Muscle of arm (tissue), 14 donors: Measurements from ENCODE around the gene MBL2. TPM values are rescaled to one million over a fixed set of nuclear protein-coding genes. Genes with fewer than 3 reads are reported as not detected.
A peak's percentile ranks its signal among the peaks of the same experiment; 100 is the strongest.

ENCODE experiments used
- DNase-seq: peaks from one replicate; pipeline ENCODE4 v3.0.0-alpha.2; 2013
- long read RNA-seq, 11 donors: transcript quantifications; one replicate each; lab custom pipeline, GENCODE V29; 2026
- polyA plus RNA-seq, 12 donors: library from polyadenylated mRNA; unstranded; fragments of 120-200 nt; gene quantifications; one replicate each; pipeline ENCODE4 v1.2.1, GENCODE V29; 2013; ENCODE audit not compliant: insufficient read length in 12 of 12

The MBL2 gene
- under 1 TPM in 1 of 12 donors, not detected in 11; 0.18 TPM for polyA plus RNA-seq
- long read RNA-seq, donor 1 = 0 reads
- long read RNA-seq, donor 2 = 0 reads
- long read RNA-seq, donor 3 = 0 reads
- long read RNA-seq, donor 4 = 0 reads
- long read RNA-seq, donor 5 = 0 reads
- long read RNA-seq, donor 6 = 0 reads
- long read RNA-seq, donor 7 = 0 reads
- long read RNA-seq, donor 8 = 0 reads
- long read RNA-seq, donor 9 = 0 reads
- long read RNA-seq, donor 10 = 0 reads
- long read RNA-seq, donor 11 = 0 reads

DNA sequence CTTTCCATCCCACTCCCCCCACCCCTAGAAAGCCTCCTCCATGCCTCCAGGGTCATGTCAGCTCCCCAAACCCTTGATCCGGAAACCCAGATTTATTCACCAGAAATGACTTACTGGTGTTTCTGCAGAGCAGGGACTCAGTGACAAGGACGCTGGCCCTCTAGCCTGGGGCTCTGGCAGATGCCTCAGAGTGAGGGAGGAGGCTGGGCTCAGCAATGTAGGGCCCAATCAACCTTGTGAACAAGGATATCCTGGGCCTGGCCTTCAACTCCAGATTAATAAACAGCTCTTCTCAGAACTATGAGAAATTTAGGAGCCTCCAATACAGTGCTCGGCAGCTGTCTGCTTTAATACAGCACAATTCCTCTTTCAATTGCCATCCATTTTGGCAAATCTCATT is at the start of gene MBL2:
MBL2 (minus strand) TSS at position 162 of the 400 bp plus-strand sequence. CDS start 1,149 bp downstream, outside the sequence.
- no peak for DNase-seq

DNA sequence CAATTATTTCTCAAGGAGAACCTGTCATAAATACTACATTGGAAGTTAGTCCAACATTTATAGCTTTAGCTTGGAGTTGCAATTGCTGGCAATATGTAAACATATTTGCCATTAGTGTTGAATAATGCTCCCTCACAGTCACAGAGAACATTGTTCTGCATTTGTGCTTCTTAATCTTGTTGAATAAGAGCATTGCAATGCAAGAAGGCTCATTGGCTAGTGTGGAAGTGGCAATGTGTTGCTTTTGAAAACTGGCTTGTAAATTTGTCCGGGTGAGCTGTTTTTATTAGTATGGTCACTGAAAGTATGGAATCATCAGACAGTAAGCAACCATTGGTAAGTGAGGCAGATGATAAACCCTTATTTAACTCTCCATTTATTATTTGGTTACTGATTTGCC is 47.7 kb upstream of the MBL2 start:
- DNase-seq = no peak

DNA sequence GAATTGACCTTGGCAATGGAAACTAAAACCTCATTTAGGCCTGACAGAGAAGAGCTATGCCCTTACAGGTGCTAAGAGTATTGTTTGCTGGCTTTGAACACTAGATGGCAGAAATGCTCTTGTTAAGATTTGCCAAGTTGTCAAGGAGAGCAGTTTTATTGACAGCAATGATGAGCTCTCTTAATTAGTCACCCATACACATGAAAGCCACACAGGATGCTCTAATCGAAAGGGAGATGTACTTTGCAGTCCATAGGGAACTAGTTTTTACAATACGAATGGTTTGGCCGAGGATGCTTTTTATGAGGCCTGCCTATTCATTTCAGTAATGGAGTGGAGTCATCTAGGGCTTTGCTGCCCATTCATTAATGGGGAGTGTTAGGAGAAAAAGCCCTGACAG is 45.4 kb upstream of the MBL2 start:
- peak; percentile 3 for DNase-seq

DNA sequence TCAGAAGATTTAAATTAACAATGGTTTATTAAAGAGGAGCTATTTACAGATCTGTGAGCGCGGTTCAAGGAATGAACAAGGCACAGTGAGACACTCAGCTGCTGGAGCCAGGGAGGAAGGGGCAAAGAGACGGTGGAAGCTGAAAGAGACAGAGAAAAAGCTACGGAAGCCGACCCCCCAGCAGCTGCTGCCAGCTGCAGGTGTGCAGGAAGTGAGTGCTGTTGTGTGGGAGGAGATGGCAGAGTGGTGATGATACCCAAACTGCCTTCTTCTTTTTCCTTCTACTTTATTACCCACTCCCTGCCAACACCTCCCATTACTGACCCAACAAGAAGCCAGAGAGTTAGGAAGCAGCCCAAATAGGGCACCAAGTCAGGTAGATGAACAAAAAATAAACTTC is 41.9 kb upstream of the MBL2 start:
- DNase-seq = no peak

DNA sequence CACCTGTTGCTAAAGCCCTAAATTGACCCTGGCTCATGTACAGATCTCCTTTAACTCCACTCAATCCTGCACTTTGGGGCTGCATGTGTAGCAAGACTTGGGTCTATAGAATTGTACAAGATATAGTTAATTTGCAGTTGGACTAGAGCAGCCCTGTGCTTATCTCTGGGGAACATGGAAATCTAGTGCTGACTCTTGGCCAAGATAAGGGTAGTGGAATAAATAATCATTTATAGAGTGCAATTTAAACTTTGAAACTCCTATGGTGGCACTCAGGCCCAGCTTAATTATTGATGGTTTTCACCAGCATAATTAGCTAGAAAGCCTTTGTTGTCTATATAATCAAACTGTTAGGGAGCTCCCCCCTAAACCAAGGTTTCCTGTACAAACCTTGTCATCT is 39.2 kb upstream of the MBL2 start:
- DNase-seq = no peak

DNA sequence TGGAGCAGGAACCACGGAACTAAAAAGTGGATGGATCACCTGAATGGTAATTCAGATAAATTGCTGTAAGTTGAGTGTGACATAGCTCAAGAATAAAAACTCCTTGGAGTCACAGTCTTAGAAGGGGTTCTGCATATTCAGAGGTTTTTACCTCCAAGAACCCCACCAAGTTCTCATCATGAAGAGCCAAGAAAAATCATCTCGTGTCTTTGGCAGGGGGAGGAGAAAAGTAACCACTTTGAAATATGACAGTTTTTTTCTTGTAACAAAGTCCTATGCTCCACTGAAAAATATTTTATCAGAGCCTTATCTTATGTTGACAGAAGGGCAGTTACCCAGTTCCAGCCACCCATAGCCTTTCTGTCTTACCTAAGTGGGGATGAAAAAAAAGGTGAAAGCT is 38.2 kb upstream of the MBL2 start:
- DNase-seq = no peak

DNA sequence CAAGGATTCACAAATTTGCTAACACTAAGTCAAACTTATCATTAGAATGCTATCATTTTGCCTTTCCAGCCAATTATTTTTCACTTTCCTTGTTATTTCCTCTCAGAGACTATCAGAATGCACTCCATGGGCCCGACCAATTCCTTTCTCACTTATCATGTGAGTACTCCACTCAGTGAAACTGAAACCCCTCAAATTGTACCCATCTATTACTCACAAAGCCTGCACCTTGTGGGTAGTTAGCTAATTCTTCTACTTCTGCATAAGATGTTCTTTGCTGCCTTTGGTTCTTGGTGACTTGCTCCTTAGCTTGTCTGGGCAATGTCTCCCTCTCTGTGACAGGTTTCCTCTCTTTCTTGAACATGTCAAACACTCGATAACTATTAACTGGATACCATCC is 35.2 kb upstream of the MBL2 start:
- no peak for DNase-seq

DNA sequence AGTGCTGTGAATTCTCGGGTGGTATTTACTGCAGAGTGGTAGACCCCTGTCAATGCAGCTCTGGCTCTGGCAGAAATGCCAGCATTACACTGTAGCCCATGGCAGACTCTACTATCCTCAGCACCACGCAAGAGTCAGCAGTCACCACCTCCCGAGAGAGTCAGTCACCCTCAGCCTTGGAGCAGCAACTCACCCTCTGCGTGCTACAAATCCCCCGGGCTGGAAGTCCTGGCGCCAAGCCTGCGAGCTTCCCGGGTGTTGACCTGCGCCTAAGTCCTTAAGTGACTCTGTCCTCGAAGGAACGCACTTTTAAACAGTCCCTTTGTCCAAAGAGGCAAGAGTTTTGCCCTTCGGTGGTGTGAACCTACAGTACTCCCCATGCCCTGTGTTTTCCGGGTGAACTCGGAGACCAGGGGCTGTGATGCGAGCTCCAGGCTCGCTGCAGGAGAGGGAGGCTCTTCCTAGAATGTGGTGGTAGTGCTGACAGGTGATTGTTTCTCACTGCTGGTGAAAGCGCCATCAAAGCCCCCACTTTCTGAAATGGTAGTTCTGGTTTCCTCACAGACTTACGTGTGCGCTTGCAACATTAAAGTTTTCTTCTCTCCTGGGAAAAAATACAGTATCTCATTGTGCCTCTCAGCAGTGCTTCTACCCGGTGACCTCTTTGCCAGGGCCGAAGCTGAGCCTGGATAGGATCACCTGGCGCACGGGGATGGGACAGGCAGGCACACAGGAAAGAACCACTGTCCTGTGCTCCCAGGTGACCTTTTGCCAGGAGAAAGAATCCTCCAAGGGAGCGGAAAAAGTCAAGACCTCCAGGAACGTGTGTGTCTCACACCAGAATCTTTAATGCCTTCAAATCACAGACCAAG is 33.1 kb upstream of the MBL2 start:
- no peak for DNase-seq

DNA sequence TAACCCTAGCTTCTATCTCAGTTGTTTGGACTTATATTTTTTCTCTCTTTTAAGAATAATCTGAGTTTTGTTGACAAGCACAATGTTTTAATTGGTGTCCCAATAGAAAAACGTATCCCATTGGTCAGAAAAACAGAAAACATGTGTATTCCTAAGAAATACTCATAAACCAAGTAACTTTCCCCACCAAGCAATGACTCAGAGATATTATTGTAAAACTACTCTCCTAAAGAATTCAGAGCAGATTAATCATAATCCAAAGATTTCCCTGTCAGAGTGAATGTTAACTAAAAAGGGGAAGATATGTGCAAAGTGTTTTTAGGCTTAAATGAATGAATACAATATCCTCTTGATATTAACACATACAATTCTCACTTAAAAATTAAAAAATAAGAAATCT is 29.4 kb upstream of the MBL2 start:
- no peak for DNase-seq

DNA sequence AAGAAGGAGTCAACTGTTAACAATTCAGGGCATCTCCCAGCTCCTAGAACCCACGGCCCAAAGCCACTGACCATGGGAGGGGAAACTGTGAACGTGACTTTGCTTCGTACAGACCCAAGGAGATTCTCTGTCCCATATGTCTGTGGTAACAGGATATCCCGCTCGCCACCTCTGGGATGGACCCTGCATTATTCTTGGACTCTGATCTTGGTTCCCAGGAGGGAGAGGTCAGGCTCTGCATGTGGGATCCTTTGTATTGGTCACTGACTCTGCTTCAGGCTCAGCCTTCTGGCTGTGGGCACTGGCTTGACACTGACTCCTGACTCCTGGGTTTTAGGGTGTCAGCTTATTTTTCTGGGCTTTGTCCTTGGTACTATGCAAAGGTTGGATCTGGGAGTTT is 13.5 kb upstream of the MBL2 start:
- no peak for DNase-seq

DNA sequence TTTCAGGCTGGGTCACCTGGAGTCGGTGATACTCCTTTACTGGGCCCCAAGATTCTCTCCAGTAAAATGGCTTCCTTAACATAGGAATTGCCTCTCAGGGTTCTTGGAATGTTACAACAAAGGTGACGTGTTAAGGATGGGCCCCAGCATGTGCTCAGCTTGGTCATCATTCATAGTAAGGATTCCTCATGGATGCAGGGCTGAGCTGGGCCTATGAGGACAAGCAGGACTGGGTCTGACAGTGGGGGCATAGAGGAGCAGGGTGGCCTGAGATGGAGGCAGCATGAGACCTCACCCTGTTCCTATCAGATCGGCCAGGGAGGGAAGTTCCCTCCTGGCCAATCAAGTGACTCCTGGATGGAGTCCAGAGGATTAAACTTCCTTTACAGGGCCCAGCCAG is 12.8 kb upstream of the MBL2 start:
- DNase-seq = no peak

DNA sequence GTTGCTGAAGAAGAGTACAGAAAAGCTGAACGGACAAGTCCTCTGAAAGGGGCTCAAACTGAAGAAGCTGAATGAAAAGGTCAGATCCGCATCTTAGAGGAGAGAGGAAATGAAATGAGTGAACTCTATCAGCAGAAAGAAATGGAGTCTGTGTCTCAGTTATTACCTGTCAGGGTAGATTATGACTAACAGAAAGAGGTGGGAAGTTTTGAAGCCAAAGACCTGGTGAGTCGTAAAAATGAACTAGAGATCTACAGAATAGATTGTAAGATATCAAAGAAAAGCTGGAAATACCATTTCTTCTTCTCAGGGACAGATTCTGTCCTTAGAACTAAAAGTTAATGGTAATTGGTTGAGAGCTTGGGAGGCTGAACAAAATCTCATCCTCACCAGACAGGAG is 11.1 kb upstream of the MBL2 start:
- no peak for DNase-seq

DNA sequence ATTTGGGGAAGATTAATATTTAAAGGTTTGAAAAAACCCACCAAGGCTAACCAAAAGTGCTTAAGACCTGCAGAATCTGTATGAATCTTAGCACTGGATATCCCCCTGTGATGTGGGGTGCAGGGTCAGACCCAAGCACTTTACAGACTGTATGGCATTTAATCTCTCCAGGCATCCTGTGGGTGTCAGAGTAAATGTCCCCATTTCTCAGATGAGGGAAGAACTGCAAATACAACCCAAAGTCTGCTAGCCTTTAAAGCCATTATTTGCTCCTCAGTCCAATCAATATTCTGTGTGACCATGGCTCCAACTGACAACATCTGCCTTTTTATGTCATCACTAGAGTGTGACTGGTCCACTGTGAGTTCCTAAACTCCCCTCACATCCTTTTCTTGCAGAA is 10.0 kb upstream of the MBL2 start:
- DNase-seq = no peak

DNA sequence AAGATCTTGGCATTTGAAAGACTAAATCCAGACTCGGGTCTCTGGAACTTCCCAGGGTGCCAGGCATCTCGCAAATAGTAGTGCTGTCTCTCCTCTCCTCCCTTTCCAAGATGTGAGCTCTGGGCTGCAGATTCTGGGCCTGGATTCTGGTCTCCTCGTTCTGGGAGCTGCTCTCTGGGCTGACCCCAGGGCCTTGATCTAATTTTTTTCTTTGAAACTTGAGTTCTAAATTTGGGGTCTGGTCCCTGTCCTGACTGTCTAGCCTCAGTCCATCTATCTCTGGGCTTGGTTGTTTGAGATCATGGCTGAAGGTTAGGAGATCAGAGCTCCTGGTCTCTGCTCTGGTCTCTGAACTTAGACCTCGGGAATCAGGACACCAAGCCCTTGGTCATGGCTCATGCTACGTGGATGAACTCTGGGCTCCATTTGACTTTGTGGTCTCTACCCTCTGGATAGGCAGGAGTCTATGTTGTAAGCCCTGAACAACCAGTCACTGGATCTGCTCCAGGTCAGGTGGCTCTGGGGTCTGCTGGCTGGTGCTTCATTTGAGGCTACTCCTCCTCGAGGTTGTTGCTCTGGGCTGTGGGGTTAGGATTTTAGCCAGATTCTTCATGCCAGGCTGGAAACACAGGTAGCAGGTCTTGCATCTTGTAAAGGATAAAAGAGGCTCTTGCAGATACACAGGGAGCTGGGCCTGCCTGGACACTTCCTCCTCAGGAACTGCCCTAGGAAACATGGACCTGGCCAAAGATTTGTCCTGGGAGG is 8.0 kb upstream of the MBL2 start:
- DNase-seq = no peak

DNA sequence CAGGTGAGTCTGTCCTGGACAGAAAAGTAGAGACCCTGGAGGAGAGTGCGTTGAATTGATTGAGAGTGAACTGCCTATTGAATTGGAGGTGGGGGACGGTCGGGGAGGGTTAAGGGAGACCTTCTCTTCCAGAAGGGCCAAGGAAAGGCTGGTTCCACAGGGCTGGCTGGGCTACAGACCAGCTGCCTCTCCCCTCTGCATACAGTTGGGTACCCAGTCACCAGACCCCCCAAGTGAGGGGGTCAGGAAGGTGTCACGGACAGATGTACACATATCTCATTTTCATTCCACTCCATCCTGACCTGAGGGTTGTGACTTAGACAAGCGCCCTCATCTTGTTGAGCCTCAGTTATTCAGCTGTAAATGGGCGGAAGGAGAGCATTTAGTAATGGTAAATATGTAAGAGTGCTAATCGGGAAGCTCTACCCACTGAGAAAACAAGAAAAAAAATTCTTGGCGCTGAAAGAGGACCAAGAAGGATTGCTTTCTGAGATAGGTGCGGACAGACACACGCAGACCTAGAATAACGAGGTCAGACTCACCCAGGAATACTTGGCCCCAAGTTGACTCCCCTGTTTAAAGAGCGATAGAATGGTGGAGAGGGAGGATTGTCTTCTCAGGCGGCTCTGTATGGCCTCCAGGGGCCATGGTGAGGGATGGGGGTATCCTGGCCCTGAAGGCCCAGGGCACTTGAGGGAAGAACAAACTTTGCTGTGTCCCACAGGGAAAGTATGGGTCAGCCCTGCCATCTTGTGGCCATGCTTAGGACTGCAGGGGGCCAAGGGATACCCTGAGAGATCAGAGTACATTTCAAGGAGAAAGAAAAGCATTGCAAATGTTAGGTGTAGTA is 7.2 kb upstream of the MBL2 start:
- peak; percentile 38 for DNase-seq

DNA sequence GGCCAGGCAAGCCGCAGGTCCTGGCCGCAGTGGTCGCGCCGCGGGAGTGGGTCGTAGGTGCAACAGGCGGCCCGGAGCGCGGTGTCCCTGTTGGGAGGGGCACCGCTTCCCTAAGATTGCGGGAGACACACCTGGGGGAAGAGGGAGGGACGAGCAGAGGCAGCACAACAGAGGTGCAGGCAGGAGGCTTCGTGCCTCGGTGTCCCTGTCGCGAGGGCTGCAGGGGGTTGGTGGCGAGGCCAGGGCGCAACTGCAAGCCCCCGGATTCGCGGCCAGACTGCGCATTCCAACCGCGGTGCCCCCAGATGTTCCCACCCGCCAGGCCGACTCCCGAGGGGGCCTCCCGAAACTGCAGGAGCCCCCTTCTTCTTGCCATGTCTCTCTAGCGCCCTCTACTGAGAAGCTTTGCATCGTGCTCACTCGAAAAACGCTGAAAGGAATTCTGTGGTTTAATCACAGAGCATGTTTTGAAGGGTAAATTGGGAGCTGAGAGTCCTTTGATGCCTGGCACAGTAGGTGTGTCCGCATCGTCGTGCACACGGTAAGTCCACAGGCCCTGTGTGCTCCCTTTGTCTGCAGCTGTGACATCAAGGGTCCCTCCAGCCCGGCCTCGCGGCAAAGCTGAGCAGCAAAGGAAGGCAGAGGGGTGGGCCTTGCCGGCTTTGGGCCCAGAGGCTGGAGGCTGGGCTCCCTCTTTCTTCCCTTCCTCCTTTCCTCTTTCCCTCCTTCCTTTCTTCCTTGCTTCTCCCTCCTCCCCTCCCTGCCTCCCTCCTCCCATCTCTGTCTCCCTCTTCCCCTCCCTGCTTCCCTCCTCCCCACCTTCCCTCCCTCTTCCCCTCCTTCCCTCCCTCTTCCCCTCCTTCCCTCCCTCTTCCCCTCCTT is 6.2 kb upstream of the MBL2 start:
- peak; percentile 22 for DNase-seq

DNA sequence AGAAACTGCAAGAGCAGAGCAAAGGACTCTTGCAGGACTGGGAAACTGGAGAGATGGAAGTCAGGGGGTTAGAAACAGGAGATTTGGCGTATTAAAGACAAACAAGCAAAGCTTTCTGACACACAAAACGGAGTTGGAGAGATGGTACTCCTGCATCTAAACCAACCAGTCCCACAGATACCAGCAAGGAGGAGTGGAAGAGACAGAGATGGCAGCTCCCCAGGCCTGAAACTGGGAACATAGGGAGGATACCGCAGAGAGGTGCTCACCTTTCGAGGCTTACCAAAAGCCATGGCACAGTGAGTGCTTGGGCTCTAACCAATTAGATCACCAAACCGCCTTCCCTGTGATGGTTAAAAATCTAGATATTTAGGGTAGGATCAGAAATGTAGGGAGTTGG is 4.8 kb upstream of the MBL2 start:
- no peak for DNase-seq

DNA sequence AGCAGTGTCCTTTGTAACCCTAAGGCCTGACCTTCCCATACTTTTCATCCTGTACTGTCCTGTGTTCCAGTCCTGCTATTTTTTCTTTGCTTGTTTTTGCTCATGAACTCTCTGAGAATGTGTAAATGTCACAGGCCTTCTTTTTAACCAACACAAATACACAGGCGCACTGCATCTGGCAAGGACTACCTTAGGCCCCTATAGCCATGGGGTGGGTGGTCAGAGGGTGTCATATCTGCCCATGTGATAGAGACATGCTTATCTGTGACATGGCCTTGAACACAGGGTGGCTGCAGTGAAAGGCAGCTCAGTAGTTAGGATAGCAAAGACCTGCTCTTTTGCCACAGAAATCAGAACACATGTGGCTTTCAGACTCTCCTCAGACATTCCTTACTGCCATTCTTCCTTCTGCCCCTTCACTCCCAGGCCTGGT is 3.9 kb upstream of the MBL2 start:
- DNase-seq = no peak

DNA sequence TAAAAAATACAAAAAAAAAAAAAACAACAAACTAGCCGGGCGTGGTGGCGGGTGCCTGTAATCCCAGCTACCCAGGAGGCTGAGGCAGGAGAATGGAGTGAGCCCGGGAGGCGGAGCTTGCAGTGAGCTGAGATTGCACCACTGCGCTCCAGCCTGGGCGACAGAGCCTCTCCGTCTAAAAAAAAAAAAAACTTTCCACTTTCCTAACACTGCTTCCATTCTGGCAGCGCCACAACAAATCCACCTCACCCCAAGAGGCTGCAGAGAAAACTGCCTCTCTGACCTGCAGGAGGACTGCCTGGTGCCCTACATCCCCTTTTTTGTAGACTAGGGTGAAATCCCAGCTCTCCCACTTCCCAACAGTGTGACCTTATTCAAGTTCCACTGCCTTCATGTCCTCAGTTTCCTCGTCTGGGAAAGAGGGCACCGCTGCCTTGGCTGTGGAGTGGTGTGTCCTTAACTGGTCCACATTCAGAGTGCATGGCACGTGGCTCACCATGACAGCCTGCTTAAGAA is 2.6 kb upstream of the MBL2 start:
- DNase-seq = no peak

DNA sequence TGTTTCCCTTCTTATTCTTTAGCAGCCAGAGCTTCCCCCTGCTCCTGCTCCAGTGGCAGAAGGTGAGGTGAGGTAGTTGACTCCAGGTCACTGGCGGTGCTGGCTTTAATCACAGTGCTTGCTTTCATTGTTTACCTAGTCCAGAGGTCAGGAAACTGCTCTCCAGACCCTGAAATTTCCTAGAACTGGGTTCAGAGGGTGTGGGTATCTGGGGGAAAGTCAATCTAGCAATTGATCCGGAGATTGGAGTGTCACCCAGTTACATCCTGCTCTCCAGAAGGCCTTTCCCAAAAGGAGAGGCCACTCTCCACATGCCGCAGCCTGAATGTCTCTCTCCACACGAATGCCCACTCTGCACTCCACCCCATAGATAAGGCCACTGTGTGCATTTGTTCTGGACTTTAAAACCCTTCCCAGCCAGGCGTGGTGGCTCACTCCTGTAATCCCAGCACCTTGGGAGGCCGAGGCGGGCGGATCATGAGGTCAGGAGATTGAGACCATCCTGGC is 2.1 kb upstream of the MBL2 start:
- no peak for DNase-seq
